Spleen (tissue), 11 donors: Measurements from ENCODE around the gene KRT38. TPM values are rescaled to one million over a fixed set of nuclear protein-coding genes. Genes with fewer than 3 reads are reported as not detected.

Source experiments
- DNase-seq: peaks from one replicate; pipeline ENCODE4 v3.0.0-alpha.2; 2020
- H3K27ac ChIP-seq, 8 donors: fragments of 200-600 bp; sonication (generic) in 7 of 8; 1 replicate in 4 of 8; 2 replicates in 4 of 8; pipeline versions ENCODE4 v1.5.0 to v1.8.0; 2016 to 2021; ENCODE audit warnings: inconsistent platforms in 4 of 8, mild to moderate bottlenecking in 4 of 8, moderate library complexity in 1 of 8
- H3K27me3 ChIP-seq, 7 donors: fragments of 200-600 bp; sonication (generic) in 6 of 7; replicated peaks in 1 of 7; 1 replicate in 4 of 7; 2 replicates in 3 of 7; pipeline versions ENCODE4 v1.5.0 to v1.8.0; 2016 to 2021; ENCODE audit warnings: inconsistent platforms in 3 of 7, mild to moderate bottlenecking in 1 of 7
- H3K36me3 ChIP-seq, 6 donors: fragments of 200-600 bp; sonication (generic) in 5 of 6; 1 replicate in 4 of 6; 2 replicates in 2 of 6; pipeline versions ENCODE4 v1.5.0 to v1.8.0; 2016 to 2021; ENCODE audit warnings: inconsistent platforms in 2 of 6
- H3K4me1 ChIP-seq, 6 donors: fragments of 200-600 bp; sonication (generic) in 5 of 6; 1 replicate in 3 of 6; 2 replicates in 3 of 6; pipeline versions ENCODE4 v1.5.0 to v1.8.0; 2016 to 2021; ENCODE audit warnings: inconsistent platforms in 3 of 6
- H3K4me3 ChIP-seq, 8 donors: fragments of 200-600 bp; sonication (generic) in 7 of 8; 1 replicate in 4 of 8; 2 replicates in 4 of 8; pipeline versions ENCODE4 v1.5.0 to v1.8.0; 2016 to 2021; ENCODE audit warnings: inconsistent platforms in 4 of 8, mild to moderate bottlenecking in 4 of 8, moderate library complexity in 2 of 8
- H3K9me3 ChIP-seq, 8 donors: fragments of 200-600 bp; sonication (generic) in 7 of 8; 1 replicate in 4 of 8; 2 replicates in 4 of 8; pipeline versions ENCODE4 v1.5.0 to v1.8.0; 2016 to 2021; ENCODE audit warnings: inconsistent platforms in 4 of 8
- CTCF ChIP-seq, 11 experiments: fragments of 200-600 bp in 7 of 11; fragments of 450-650 bp in 4 of 11; sonication (generic) in 4 of 11; IDR thresholded peaks in 8 of 11; conservative IDR thresholded peaks in 3 of 11; 1 replicate in 7 of 11; 2 replicates in 4 of 11; pipeline versions ENCODE4 v1.4.0 to v1.8.0; 2016 to 2021; ENCODE audit warnings: antibody characterized with exemption in 11 of 11, inconsistent platforms in 4 of 11, mild to moderate bottlenecking in 1 of 11
- POLR2A ChIP-seq, 3 donors: fragments of 450-650 bp; IDR thresholded peaks; one replicate each; pipeline ENCODE4 v1.5.1; 2017; ENCODE audit warnings: antibody characterized with exemption in 3 of 3, mild to moderate bottlenecking in 1 of 3
- POLR2AphosphoS5 ChIP-seq, 3 donors: sonication (generic); formaldehyde crosslinking; IDR thresholded peaks; one replicate each; pipeline ENCODE4 v1.5.1; 2017; ENCODE audit warnings: antibody characterized with exemption in 3 of 3
- WGBS, 5 donors: extraction: QIAGEN DNeasy Blood & Tissue Kit in 3 of 5; methylation state at CpG; one replicate each; pipeline versions ENCODE4 v1.1.5 to v1.1.7; 2013 to 2018; 5-methylcytosine and 5-hydroxymethylcytosine counted together
- intact Hi-C: fragments of 100-400 bp; cut with DNase I; formaldehyde crosslinking; loops from one replicate; pipeline ENCODE4 v1.15.0; 2023; ENCODE audit warnings: low total_unique reads
- polyA plus RNA-seq, 3 donors: library from polyadenylated mRNA; stranded (reverse); fragments of 200-250 nt; gene quantifications; one replicate each; pipeline ENCODE4 v1.2.1, GENCODE V29; 2013
- total RNA-seq, 7 donors: library from RNA; depleted of rRNA in 3 of 7; stranded (reverse); fragments of >200 nt in 3 of 7; fragmentation: NEBNext Ultra II Directional in 4 of 7; extraction: Animal tissue kit (Norgen Biotek cat#: 25700) in 4 of 7; gene quantifications; one replicate each; pipeline versions ENCODE4 v1.1.0 to v1.2.1, GENCODE V29; 2016 to 2021
- donor health status: healthy with polysubstance abuse.
- donor health status: DM: no; HTN: no; CAD: no; lungs with moderate emphysema.
- donor health status: DM: no; HTN: no; CAD: no.
- donor health status: Bipolar disorder and iron deficiency.
- donor health status: healthy.
- donor health status: DM: no; HTN: no; CAD: no.
- donor health status: DM: yes; HTN: yes; CAD: no.

The KRT38 gene
- total and polyA plus RNA-seq, 10 donors: 0.26 to 0.39 TPM; not detected in 8

DNA sequence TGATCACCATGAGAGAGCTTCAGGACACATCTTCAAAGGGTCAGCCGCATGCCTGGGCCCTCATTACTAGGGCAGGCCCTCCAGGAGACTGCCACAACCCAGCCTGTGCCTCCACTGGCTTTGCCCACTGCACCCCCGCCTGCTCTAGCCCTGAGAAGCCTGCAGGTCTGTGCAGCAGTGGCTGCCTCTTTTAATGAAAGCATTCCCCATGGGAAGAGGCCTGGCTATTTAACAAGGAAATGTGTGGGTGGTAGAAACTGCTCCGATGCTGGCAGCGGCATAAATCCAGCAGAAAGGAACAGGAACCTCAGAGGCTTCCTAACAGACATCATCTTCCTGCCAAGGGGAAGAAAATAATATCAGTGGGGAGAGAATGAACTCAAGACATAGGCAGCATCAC, 26.8 kb upstream of the KRT38 start:
- peaks cover 0 to 22% (median 6%) of the 10 kb centered on the region in 8 donors for H3K9me3 ChIP-seq
- no peak for TF ChIP-seq POLR2AphosphoS5 (IDR thresholded peaks at IDR 0.05)
- WGBS, 5 donors: 60 to 76% (median 71%) methylated on average over 3 to 4 of the region's 4 CpGs
- no peak overlapping the region for H3K4me3 ChIP-seq
- no peak overlapping the region for H3K27ac ChIP-seq
- H3K4me1 ChIP-seq: no peaks in the 10 kb centered on the region
- no peaks in the 10 kb centered on the region for H3K36me3 ChIP-seq
- intact Hi-C loops: no loop called here
- peaks cover 0 to 30% (median 0%) of the 10 kb centered on the region in 7 donors for H3K27me3 ChIP-seq
- no peak for DNase-seq

- H3K27me3 ChIP-seq: peaks cover 0 to 24% (median 0%) of the 10 kb centered on the region in 7 donors
- H3K4me1 ChIP-seq: no peaks in the 10 kb centered on the region
- intact Hi-C loops: no loop called here
- no peak for DNase-seq
- WGBS, 5 donors: 89 to 95% (median 92%) methylated on average over 7 to 14 of the region's 14 CpGs
- H3K4me3 ChIP-seq: no peak within 1 kb of the TSS
- H3K9me3 ChIP-seq: peaks cover 0 to 19% (median 6%) of the 10 kb centered on the region in 8 donors
- no peaks in the 10 kb centered on the region for H3K36me3 ChIP-seq
- no peak within 1 kb of the TSS for H3K27ac ChIP-seq
- TF ChIP-seq POLR2AphosphoS5 (IDR thresholded peaks at IDR 0.05): no peak
These were observed 26.2 kb upstream of the KRT38 start, which contains the start of gene KRT32 for GRCh38 chr17:41466988-41467387. KRT32 (minus strand) TSS chr17:41467386; CDS start chr17:41467325, 61 bp downstream.

GRCh38 chr17:41464682-41465081, 23.9 kb upstream of the KRT38 start:
- H3K27me3 ChIP-seq: peaks cover 0 to 24% (median 0%) of the 10 kb centered on the region in 7 donors
- 57 to 76% (median 63%) methylated on average over 5 to 6 of the region's 6 CpGs for WGBS, 5 donors
- H3K36me3 ChIP-seq: no peaks in the 10 kb centered on the region
- no peak overlapping the region for H3K27ac ChIP-seq
- no peak overlapping the region for H3K4me3 ChIP-seq
- no peak for TF ChIP-seq POLR2AphosphoS5 (IDR thresholded peaks at IDR 0.05)
- no peaks in the 10 kb centered on the region for H3K4me1 ChIP-seq
- no peak for DNase-seq
- intact Hi-C loops: no loop called here
- H3K9me3 ChIP-seq: peaks cover 0 to 14% (median 6%) of the 10 kb centered on the region in 8 donors

GRCh38 chr17:41464173-41464572, 23.4 kb upstream of the KRT38 start:
- intact Hi-C loops: no loop called here
- WGBS, 5 donors: 83 to 90% (median 88%) methylated on average over 8 to 11 of the region's 11 CpGs
- H3K4me3 ChIP-seq: no peak overlapping the region
- H3K9me3 ChIP-seq: peaks cover 0 to 14% (median 6%) of the 10 kb centered on the region in 8 donors
- no peaks in the 10 kb centered on the region for H3K4me1 ChIP-seq
- no peak for TF ChIP-seq POLR2A (IDR thresholded peaks at IDR 0.05)
- TF ChIP-seq POLR2AphosphoS5 (IDR thresholded peaks at IDR 0.05): no peak
- no peak for TF ChIP-seq CTCF (IDR thresholded peaks at IDR 0.05 in 8 of 11, conservative IDR thresholded peaks at IDR 0.05 in 3 of 11)
- H3K36me3 ChIP-seq: no peaks in the 10 kb centered on the region
- H3K27ac ChIP-seq: no peak overlapping the region
- H3K27me3 ChIP-seq: peaks cover 0 to 24% (median 0%) of the 10 kb centered on the region in 7 donors
- DNase-seq: no peak

DNA sequence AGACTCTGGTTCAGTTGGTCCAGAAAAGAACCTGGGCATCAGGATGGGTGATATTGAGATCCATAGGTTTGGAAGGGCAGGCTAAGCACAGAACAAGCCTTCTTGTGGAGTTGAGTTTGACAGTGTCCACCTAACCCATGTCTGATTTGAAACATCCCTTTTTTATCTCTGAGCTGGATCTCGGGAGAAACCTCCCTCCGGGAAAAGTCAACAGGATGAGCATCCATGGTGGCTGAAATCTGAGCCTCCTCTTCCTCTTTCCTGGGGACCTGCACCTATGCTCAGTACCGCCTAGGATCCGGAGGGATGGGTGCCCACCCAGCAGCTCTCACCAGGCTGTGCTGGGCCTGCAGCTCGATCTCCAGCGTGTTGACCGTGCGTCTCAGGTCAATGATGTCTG, 23.0 kb upstream of the KRT38 start:
- WGBS, 5 donors: 90 to 97% (median 92%) methylated on average over 8 of the region's 8 CpGs
- Histone ChIP-seq H3K9me3 (peaks cover 0 to 14% (median 6%) of the 10 kb centered on the region in 8 donors), H3K4me1 (no peaks in the 10 kb centered on the region), H3K4me3 (no peak overlapping the region), H3K36me3 (no peaks in the 10 kb centered on the region), H3K27me3 (peaks cover 0 to 24% (median 0%) of the 10 kb centered on the region in 7 donors), H3K27ac (no peak overlapping the region)
- no peak for DNase-seq
- intact Hi-C loops: no loop called here
- TF ChIP-seq POLR2AphosphoS5 (IDR thresholded peaks at IDR 0.05) (no peak), CTCF (IDR thresholded peaks at IDR 0.05 in 8 of 11, conservative IDR thresholded peaks at IDR 0.05 in 3 of 11) (no peak), POLR2A (IDR thresholded peaks at IDR 0.05) (no peak)
